H9 (cell line): ENCODE data around the gene OARD1. TPM values are rescaled to one million over a fixed set of nuclear protein-coding genes. Genes with fewer than 3 reads are reported as not detected.

Source experiments
- DNase-seq: peaks from one replicate; pipeline ENCODE4 v3.0.0-alpha.2; 2017
- H2AFZ ChIP-seq: one replicate; pipeline ENCODE4 v1.6.1; 2013; ENCODE audit warnings: mild to moderate bottlenecking, low read length, control low read depth, moderate library complexity
- H2AK5ac ChIP-seq: 2 replicates; pipeline ENCODE4 v1.6.1; 2013; ENCODE audit warnings: low read length, control low read depth, mixed read lengths; ENCODE audit not compliant: insufficient read length
- H2BK120ac ChIP-seq: one replicate; pipeline ENCODE4 v1.6.1; 2013; ENCODE audit warnings: low read depth, mild to moderate bottlenecking, low read length, control low read depth, inconsistent platforms; ENCODE audit not compliant: poor library complexity, severe bottlenecking
- H2BK12ac ChIP-seq: 2 replicates; pipeline ENCODE4 v1.6.1; 2013; ENCODE audit warnings: low read length, control low read depth, mixed read lengths, low read depth; ENCODE audit not compliant: insufficient read length
- H2BK15ac ChIP-seq: 2 replicates; pipeline ENCODE4 v1.6.1; 2013; ENCODE audit warnings: low read depth, low read length, control low read depth
- H2BK20ac ChIP-seq: one replicate; pipeline ENCODE4 v1.6.1; 2013; ENCODE audit warnings: low read depth, mild to moderate bottlenecking, low read length, control low read depth, inconsistent platforms; ENCODE audit not compliant: poor library complexity, severe bottlenecking
- H2BK5ac ChIP-seq: 2 replicates; pipeline ENCODE4 v1.6.1; 2013; ENCODE audit warnings: low read length, control low read depth, mixed read lengths; ENCODE audit not compliant: insufficient read length
- H3K14ac ChIP-seq: 2 replicates; pipeline ENCODE4 v1.6.1; 2013; ENCODE audit warnings: low read length, control low read depth; ENCODE audit not compliant: insufficient read depth
- H3K18ac ChIP-seq: 2 replicates; pipeline ENCODE4 v1.6.1; 2013; ENCODE audit warnings: low read depth, mild to moderate bottlenecking, mixed read lengths, low read length, control low read depth; ENCODE audit not compliant: insufficient read length
- H3K23ac ChIP-seq: 2 replicates; pipeline ENCODE4 v1.6.1; 2013; ENCODE audit warnings: low read length, control low read depth, mixed read lengths, low read depth; ENCODE audit not compliant: insufficient read length
- H3K23me2 ChIP-seq: 2 replicates; pipeline ENCODE4 v1.6.1; 2013; ENCODE audit warnings: low read depth, mild to moderate bottlenecking, mixed read lengths, low read length, control low read depth; ENCODE audit not compliant: insufficient read length, poor library complexity, severe bottlenecking
- H3K27ac ChIP-seq: 2 replicates; pipeline ENCODE4 v1.5.1; 2013; ENCODE audit warnings: low read length, control low read depth, mixed read lengths, low read depth; ENCODE audit not compliant: insufficient read length
- H3K27me3 ChIP-seq: 2 replicates; pipeline ENCODE4 v1.6.1; 2013; ENCODE audit warnings: low read length, control low read depth, inconsistent platforms; ENCODE audit not compliant: insufficient read depth
- H3K4ac ChIP-seq: 2 replicates; pipeline ENCODE4 v1.6.1; 2013; ENCODE audit warnings: low read depth, mild to moderate bottlenecking, control low read depth, inconsistent platforms, low read length, moderate library complexity
- H3K4me1 ChIP-seq: 2 replicates; pipeline ENCODE4 v1.6.1; 2013; ENCODE audit warnings: low read length, control low read depth, inconsistent platforms; ENCODE audit not compliant: insufficient read depth
- H3K4me2 ChIP-seq: 2 replicates; pipeline ENCODE4 v1.6.1; 2013; ENCODE audit warnings: low read length, control low read depth, mixed read lengths; ENCODE audit not compliant: insufficient read length, insufficient read depth
- H3K56ac ChIP-seq: 2 replicates; pipeline ENCODE4 v1.6.1; 2013; ENCODE audit warnings: low read depth, mild to moderate bottlenecking, mixed read lengths, low read length, control low read depth; ENCODE audit not compliant: insufficient read length
- H3K79me1 ChIP-seq: 2 replicates; pipeline ENCODE4 v1.6.1; 2013; ENCODE audit warnings: low read depth, mild to moderate bottlenecking, moderate library complexity, low read length, control low read depth, inconsistent platforms; ENCODE audit not compliant: insufficient read depth, poor library complexity, severe bottlenecking
- H3K79me2 ChIP-seq: 2 replicates; pipeline ENCODE4 v1.6.1; 2013; ENCODE audit warnings: low read length, control low read depth, inconsistent platforms; ENCODE audit not compliant: insufficient read depth
- H3K9ac ChIP-seq: 2 replicates; pipeline ENCODE4 v1.6.1; 2013; ENCODE audit warnings: low read length, control low read depth, mixed read lengths; ENCODE audit not compliant: insufficient read length; ENCODE audit errors: extremely low read depth
- H3K9me3 ChIP-seq: one replicate; pipeline ENCODE4 v1.6.1; 2013; ENCODE audit warnings: low read depth, low read length, inconsistent platforms; ENCODE audit not compliant: control insufficient read depth
- H3T11ph ChIP-seq: one replicate; pipeline ENCODE4 v1.6.1; 2013; ENCODE audit warnings: mild to moderate bottlenecking, low read length, control low read depth, inconsistent platforms
- H4K20me1 ChIP-seq: one replicate; pipeline ENCODE4 v1.6.1; 2013; ENCODE audit not compliant: control insufficient read depth, insufficient read length, insufficient read depth
- H4K5ac ChIP-seq: 2 replicates; pipeline ENCODE4 v1.6.1; 2013; ENCODE audit warnings: low read depth, mild to moderate bottlenecking, mixed read lengths, low read length, control low read depth; ENCODE audit not compliant: insufficient read length
- H4K8ac ChIP-seq: replicated peaks from 2 replicates; pipeline ENCODE4 v1.6.1; 2013; ENCODE audit warnings: low read length, control low read depth, mixed read lengths, low read depth; ENCODE audit not compliant: insufficient read length
- H4K91ac ChIP-seq: 2 replicates; pipeline ENCODE4 v1.6.1; 2013; ENCODE audit warnings: low read depth, mild to moderate bottlenecking, moderate library complexity, mixed read lengths, low read length, control low read depth; ENCODE audit not compliant: insufficient read length
- H3K27ac Mint-ChIP-seq, 3 experiments: 2 replicates in 2 of 3; 3 replicates in 1 of 3; pipeline ENCODE4 v1.8.0; 2020 to 2021; ENCODE audit warnings: mixed read lengths in 3 of 3, mild to moderate bottlenecking in 1 of 3, moderate library complexity in 1 of 3
- H3K27me3 Mint-ChIP-seq: 2 replicates; pipeline ENCODE4 v1.8.0; 2021; ENCODE audit warnings: low read depth, mild to moderate bottlenecking, moderate library complexity, mixed read lengths
- H3K36me3 Mint-ChIP-seq, 3 experiments: 2 replicates in 2 of 3; 3 replicates in 1 of 3; pipeline ENCODE4 v1.8.0; 2020 to 2021; ENCODE audit warnings: low read depth in 3 of 3, mixed read lengths in 3 of 3; ENCODE audit not compliant: insufficient read depth in 1 of 3
- H3K4me1 Mint-ChIP-seq, 2 experiments: 2 replicates each; pipeline ENCODE4 v1.8.0; 2020; ENCODE audit warnings: mixed read lengths in 2 of 2
- H3K4me3 Mint-ChIP-seq, 2 experiments: 2 replicates in 1 of 2; 3 replicates in 1 of 2; pipeline ENCODE4 v1.8.0; 2020 to 2021; ENCODE audit warnings: mild to moderate bottlenecking in 2 of 2, mixed read lengths in 2 of 2, moderate library complexity in 1 of 2
- H3K9me3 Mint-ChIP-seq, 2 experiments: 2 replicates in 1 of 2; 3 replicates in 1 of 2; pipeline ENCODE4 v1.8.0; 2020; ENCODE audit warnings: mild to moderate bottlenecking in 2 of 2, mixed read lengths in 2 of 2, moderate library complexity in 1 of 2
- WGBS: extraction: QIAGEN DNeasy Blood & Tissue Kit; methylation state at CpG from one replicate; pipeline ENCODE4 v1.1.7; 2013; ENCODE audit warnings: missing lambda C conversion rate, low lambda C conversion rate, mixed read lengths; ENCODE audit not compliant: insufficient read length; ENCODE audit errors: extremely low coverage; 5-methylcytosine and 5-hydroxymethylcytosine counted together
- total RNA-seq: library from RNA; stranded (reverse); gene quantifications from 2 replicates; pipeline ENCODE4 v1.2.1, GENCODE V29; 2021
- TF ChIP-seq, protein P1 (sequence below): fragments of 200-600 bp; sonication (generic); conservative IDR thresholded peaks from 3 replicates; pipeline ENCODE4 v1.8.0; 2021; ENCODE audit warnings: antibody characterized with exemption, mild to moderate bottlenecking

Gene OARD1
- total RNA-seq, 1 experiment from 2014 or later = 36.6 TPM

- no peak for DNase-seq
- no peak overlapping the region for H3K27ac ChIP-seq
- no peak overlapping the region for H3K9ac ChIP-seq
- no peak overlapping the region for H4K5ac ChIP-seq
- H3K79me1 ChIP-seq = no peaks in the 10 kb centered on the region
- H3K23ac ChIP-seq = no peak overlapping the region
- no peak overlapping the region for H3K18ac ChIP-seq
- no peaks in the 10 kb centered on the region for H3K27me3 Mint-ChIP-seq
- H2BK5ac ChIP-seq = no peak overlapping the region
- H3K27me3 ChIP-seq = no peaks in the 10 kb centered on the region
- H2BK12ac ChIP-seq = no peak overlapping the region
- peaks cover 14 to 21% of the 10 kb centered on the region in 2 experiments for H3K4me1 Mint-ChIP-seq
- H2AK5ac ChIP-seq = no peak overlapping the region
- peak overlapping the region in 1 of 3 experiments; percentile 6; a peak in 1 of 7 replicates for H3K27ac Mint-ChIP-seq
- no CpG with 5 or more reads among the region's 5 CpGs for WGBS
- H3K4me1 ChIP-seq = peaks cover 7% of the 10 kb centered on the region; the same call in 1 of the 2 replicates
- H3T11ph ChIP-seq = no peak overlapping the region
- H2BK120ac ChIP-seq = no peak overlapping the region
- no peak overlapping the region for H4K8ac ChIP-seq
- no peak overlapping the region for H3K14ac ChIP-seq
- no peaks in the 10 kb centered on the region for H3K79me2 ChIP-seq
- peaks cover 0 to 1% (median 0%) of the 10 kb centered on the region in 3 experiments; a peak in 2 of 7 replicates for H3K36me3 Mint-ChIP-seq
- no peak overlapping the region for H3K4ac ChIP-seq
- no peak overlapping the region for H3K56ac ChIP-seq
- H3K23me2 ChIP-seq = no peaks in the 10 kb centered on the region
- no peak overlapping the region for H3K4me3 Mint-ChIP-seq
- no peak overlapping the region for H2BK15ac ChIP-seq
- no peak overlapping the region for H4K91ac ChIP-seq
- no peaks in the 10 kb centered on the region for H4K20me1 ChIP-seq
- TF ChIP-seq, protein P1, sequence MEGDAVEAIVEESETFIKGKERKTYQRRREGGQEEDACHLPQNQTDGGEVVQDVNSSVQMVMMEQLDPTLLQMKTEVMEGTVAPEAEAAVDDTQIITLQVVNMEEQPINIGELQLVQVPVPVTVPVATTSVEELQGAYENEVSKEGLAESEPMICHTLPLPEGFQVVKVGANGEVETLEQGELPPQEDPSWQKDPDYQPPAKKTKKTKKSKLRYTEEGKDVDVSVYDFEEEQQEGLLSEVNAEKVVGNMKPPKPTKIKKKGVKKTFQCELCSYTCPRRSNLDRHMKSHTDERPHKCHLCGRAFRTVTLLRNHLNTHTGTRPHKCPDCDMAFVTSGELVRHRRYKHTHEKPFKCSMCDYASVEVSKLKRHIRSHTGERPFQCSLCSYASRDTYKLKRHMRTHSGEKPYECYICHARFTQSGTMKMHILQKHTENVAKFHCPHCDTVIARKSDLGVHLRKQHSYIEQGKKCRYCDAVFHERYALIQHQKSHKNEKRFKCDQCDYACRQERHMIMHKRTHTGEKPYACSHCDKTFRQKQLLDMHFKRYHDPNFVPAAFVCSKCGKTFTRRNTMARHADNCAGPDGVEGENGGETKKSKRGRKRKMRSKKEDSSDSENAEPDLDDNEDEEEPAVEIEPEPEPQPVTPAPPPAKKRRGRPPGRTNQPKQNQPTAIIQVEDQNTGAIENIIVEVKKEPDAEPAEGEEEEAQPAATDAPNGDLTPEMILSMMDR = no peak
- no peak overlapping the region for H2BK20ac ChIP-seq
- H3K9me3 ChIP-seq = no peaks in the 10 kb centered on the region
- no peak overlapping the region for H3K4me2 ChIP-seq
- no peak overlapping the region for H2AFZ ChIP-seq
- no peaks in the 10 kb centered on the region for H3K9me3 Mint-ChIP-seq
Observed at GRCh38 chr6:41051873-41052272, 20.3 kb downstream of the OARD1 start.
